Medulla oblongata (tissue), 1 donor: ENCODE measurements around the gene BICD2.
"Not testable (repeated sequence)": the region's sequence is repeated elsewhere in the genome, so short reads cannot be mapped to it uniquely, and the experiment has no call there.

Experiments used
- DNase-seq: peaks from one replicate; pipeline ENCODE4 v3.0.0-alpha.2; 2015; ENCODE audit errors: extremely low spot score

The BICD2 gene

DNA sequence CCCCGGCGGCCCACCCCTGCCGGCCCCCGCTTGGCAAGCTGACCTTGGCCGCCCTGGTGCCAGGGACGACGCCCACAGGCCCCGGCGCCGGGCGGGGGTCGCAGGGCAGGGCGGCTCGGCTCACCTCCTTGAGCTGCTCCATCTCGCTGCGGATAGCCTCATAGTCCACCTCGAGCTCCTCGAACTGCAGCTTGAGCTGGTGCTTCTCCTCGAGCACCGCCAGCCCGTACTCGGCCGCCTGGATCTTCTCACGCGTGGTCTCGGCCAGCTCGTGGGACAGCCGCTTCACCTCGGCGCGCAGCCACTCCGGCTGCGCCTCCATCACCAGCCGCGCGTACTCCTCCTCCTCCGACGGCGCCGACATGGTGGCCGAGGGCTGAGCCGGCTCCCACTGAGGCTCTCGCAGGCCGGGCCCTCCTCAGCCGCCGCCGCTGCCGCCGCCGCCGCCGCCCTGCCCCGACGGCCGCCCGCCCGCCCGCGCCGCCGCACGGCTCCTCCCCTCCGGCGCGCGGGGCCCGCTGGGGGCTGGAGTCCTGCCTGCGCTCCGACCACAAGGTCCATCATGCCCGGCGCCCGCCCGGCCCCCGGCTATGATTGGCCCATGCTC, at the start of gene BICD2:
BICD2 (minus strand) TSS at position 453 of the 607 bp plus-strand sequence; CDS start at position 364, 89 bp downstream.
- DNase-seq: no peak

- DNase-seq: not testable (repeated sequence)
These were observed 45.1 kb upstream of the BICD2 start for GRCh38 chr9:92809629-92810326.

GRCh38 chr9:92808726-92809451, 44.3 kb upstream of the BICD2 start:
- DNase-seq: peak; percentile 29

- no peak for DNase-seq
These were observed 43.4 kb upstream of the BICD2 start for GRCh38 chr9:92807757-92808725.

- DNase-seq: no peak
These were observed 42.6 kb upstream of the BICD2 start for GRCh38 chr9:92807031-92807756.

GRCh38 chr9:92804727-92805126, 40.1 kb upstream of the BICD2 start:
- no peak for DNase-seq

GRCh38 chr9:92798358-92798757, 33.7 kb upstream of the BICD2 start:
- DNase-seq: no peak

DNA sequence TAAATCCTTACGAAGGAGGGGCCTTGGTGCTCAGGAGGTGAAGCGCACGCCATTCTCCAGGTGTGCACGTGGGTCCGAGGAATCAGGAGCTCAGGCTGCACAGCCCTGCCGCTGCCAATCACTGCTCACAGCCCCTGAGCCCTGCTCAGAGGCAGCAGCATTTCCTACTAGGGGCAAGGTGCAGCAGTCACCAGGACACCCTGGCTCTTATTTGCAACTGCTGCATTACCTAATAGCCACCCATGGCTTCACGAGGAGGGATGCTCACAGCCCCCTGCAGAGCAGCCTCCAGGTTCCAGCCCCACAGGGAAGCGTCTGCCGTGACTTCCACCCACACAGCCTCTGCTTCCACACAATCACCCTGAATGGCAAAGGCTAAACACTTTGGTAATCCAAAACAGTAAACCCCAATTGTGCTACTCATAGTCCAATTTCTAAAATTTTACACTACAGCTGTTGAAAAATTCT, 31.7 kb upstream of the BICD2 start:
- not testable (repeated sequence) for DNase-seq

DNA sequence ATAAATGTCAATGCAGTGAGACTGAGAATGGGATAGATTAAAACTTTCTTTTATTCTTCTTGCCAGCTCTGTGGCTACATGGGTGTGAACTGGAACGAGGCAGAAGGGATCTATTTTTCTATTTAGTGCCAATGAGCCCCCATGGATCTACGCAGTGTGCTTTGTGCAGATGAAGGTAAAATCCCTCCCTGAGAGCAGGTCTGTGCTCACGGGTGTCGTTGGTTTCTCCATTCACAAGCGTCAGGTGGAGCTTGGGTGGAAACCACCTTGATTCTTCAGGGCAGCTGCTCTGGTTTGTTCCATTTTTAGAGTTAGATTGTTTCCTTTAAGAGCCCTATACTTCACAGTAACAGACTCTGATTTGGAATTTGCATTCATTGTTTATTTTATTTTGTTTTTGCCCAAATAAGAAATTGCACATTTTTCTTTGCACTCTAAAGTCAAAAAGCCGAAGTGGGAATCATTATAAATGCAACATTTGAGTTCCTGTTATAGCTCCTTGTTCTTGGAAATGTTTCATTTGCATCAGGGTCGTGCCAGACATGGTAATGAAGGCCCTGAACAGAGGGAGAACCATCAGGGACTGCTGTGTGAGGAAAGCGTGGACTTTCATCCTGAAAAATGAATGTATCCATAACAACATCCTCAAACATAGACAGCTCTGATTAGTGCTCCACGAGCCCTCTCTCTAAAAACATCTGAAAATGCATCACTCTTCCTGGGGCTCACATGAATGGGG, 31.1 kb upstream of the BICD2 start:
- no peak for DNase-seq

DNA sequence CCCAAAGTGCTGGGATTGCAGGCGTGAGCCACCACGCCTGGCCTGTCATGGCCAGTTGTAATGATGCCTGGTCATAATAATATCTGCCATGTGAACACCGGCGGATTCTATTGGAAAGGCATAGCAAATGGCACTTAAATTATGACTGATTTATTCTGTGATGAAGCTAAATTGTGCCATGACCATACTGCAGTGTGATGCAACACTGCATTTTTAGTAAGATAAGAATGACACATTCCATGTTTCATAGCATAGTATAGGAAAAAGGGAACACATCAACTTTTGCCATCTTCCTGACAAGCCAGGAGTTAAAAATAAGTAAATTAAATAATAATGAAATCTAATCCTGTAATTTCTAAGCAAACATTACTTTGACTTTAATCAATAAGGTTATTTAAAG, 30.4 kb upstream of the BICD2 start:
- DNase-seq: no peak

DNA sequence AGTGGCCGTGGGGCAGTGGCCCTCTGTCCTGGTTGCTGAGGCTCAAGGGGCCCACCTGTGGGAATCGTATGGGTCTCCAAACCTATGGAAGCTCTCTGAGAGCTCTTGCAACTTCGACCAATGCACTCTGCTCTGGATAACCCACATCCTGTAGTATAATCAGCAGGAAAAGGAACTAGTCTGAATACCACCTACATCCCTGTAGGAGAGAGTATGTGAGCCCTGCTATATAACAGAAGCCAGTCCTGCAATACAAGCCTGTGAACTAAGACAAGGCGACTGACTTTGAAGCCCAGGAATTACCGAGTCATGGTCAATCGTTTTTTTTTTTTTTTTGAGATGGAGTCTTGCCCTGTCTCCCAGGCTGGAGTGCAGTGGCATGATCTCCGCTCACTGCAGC, 29.8 kb upstream of the BICD2 start:
- no peak for DNase-seq

- DNase-seq: peak; percentile 91
These were observed 26.2 kb upstream of the BICD2 start for GRCh38 chr9:92790542-92791527.

- no peak for DNase-seq
These were observed 21.7 kb upstream of the BICD2 start for GRCh38 chr9:92786298-92786697.

- no peak for DNase-seq
These were observed 17.3 kb upstream of the BICD2 start for GRCh38 chr9:92781899-92782298.

- DNase-seq: no peak
These were observed 15.6 kb upstream of the BICD2 start for GRCh38 chr9:92780206-92780605.

- DNase-seq: no peak
These were observed 10.8 kb upstream of the BICD2 start for GRCh38 chr9:92775466-92775865.

- DNase-seq: no peak
These were observed 9.6 kb upstream of the BICD2 start for GRCh38 chr9:92774274-92774673.

- no peak for DNase-seq
These were observed 9.2 kb upstream of the BICD2 start for GRCh38 chr9:92773810-92774209.

DNA sequence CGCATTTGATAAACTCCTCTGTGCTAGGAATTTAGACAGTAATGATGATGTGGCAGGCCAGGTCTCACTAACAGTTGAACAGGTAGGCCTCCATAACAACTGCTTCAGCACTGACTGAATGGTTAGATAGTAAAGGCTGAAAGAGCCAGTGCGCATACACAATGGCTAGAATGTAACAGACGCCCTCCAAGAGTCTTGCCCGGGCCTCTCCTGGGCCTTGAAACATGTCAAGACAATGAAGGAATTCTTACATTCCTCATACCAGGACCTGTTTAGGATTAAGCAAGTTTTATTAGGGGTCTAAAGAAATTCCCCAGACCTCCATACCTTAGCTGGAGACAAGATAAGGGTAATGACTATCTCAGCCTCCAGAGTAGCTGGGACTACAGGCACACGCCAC, 6.7 kb upstream of the BICD2 start:
- DNase-seq: no peak
